H9 (cell line): ENCODE results near the gene PIRT. TPM values are rescaled to one million over a fixed set of nuclear protein-coding genes. Genes with fewer than 3 reads are reported as not detected.

Experiments
- DNase-seq: peaks from one replicate; pipeline ENCODE4 v3.0.0-alpha.2; 2017
- H2AFZ ChIP-seq: one replicate; pipeline ENCODE4 v1.6.1; 2013; ENCODE audit warnings: mild to moderate bottlenecking, low read length, control low read depth, moderate library complexity
- H2AK5ac ChIP-seq: 2 replicates; pipeline ENCODE4 v1.6.1; 2013; ENCODE audit warnings: low read length, control low read depth, mixed read lengths; ENCODE audit not compliant: insufficient read length
- H2BK120ac ChIP-seq: one replicate; pipeline ENCODE4 v1.6.1; 2013; ENCODE audit warnings: low read depth, mild to moderate bottlenecking, low read length, control low read depth, inconsistent platforms; ENCODE audit not compliant: poor library complexity, severe bottlenecking
- H2BK12ac ChIP-seq: 2 replicates; pipeline ENCODE4 v1.6.1; 2013; ENCODE audit warnings: low read length, control low read depth, mixed read lengths, low read depth; ENCODE audit not compliant: insufficient read length
- H2BK15ac ChIP-seq: 2 replicates; pipeline ENCODE4 v1.6.1; 2013; ENCODE audit warnings: low read depth, low read length, control low read depth
- H2BK20ac ChIP-seq: one replicate; pipeline ENCODE4 v1.6.1; 2013; ENCODE audit warnings: low read depth, mild to moderate bottlenecking, low read length, control low read depth, inconsistent platforms; ENCODE audit not compliant: poor library complexity, severe bottlenecking
- H2BK5ac ChIP-seq: 2 replicates; pipeline ENCODE4 v1.6.1; 2013; ENCODE audit warnings: low read length, control low read depth, mixed read lengths; ENCODE audit not compliant: insufficient read length
- H3K14ac ChIP-seq: 2 replicates; pipeline ENCODE4 v1.6.1; 2013; ENCODE audit warnings: low read length, control low read depth; ENCODE audit not compliant: insufficient read depth
- H3K18ac ChIP-seq: 2 replicates; pipeline ENCODE4 v1.6.1; 2013; ENCODE audit warnings: low read depth, mild to moderate bottlenecking, mixed read lengths, low read length, control low read depth; ENCODE audit not compliant: insufficient read length
- H3K23ac ChIP-seq: 2 replicates; pipeline ENCODE4 v1.6.1; 2013; ENCODE audit warnings: low read length, control low read depth, mixed read lengths, low read depth; ENCODE audit not compliant: insufficient read length
- H3K23me2 ChIP-seq: 2 replicates; pipeline ENCODE4 v1.6.1; 2013; ENCODE audit warnings: low read depth, mild to moderate bottlenecking, mixed read lengths, low read length, control low read depth; ENCODE audit not compliant: insufficient read length, poor library complexity, severe bottlenecking
- H3K27ac ChIP-seq: 2 replicates; pipeline ENCODE4 v1.5.1; 2013; ENCODE audit warnings: low read length, control low read depth, mixed read lengths, low read depth; ENCODE audit not compliant: insufficient read length
- H3K27me3 ChIP-seq: 2 replicates; pipeline ENCODE4 v1.6.1; 2013; ENCODE audit warnings: low read length, control low read depth, inconsistent platforms; ENCODE audit not compliant: insufficient read depth
- H3K4ac ChIP-seq: 2 replicates; pipeline ENCODE4 v1.6.1; 2013; ENCODE audit warnings: low read depth, mild to moderate bottlenecking, control low read depth, inconsistent platforms, low read length, moderate library complexity
- H3K4me1 ChIP-seq: 2 replicates; pipeline ENCODE4 v1.6.1; 2013; ENCODE audit warnings: low read length, control low read depth, inconsistent platforms; ENCODE audit not compliant: insufficient read depth
- H3K4me2 ChIP-seq: 2 replicates; pipeline ENCODE4 v1.6.1; 2013; ENCODE audit warnings: low read length, control low read depth, mixed read lengths; ENCODE audit not compliant: insufficient read length, insufficient read depth
- H3K56ac ChIP-seq: 2 replicates; pipeline ENCODE4 v1.6.1; 2013; ENCODE audit warnings: low read depth, mild to moderate bottlenecking, mixed read lengths, low read length, control low read depth; ENCODE audit not compliant: insufficient read length
- H3K79me1 ChIP-seq: 2 replicates; pipeline ENCODE4 v1.6.1; 2013; ENCODE audit warnings: low read depth, mild to moderate bottlenecking, moderate library complexity, low read length, control low read depth, inconsistent platforms; ENCODE audit not compliant: insufficient read depth, poor library complexity, severe bottlenecking
- H3K79me2 ChIP-seq: 2 replicates; pipeline ENCODE4 v1.6.1; 2013; ENCODE audit warnings: low read length, control low read depth, inconsistent platforms; ENCODE audit not compliant: insufficient read depth
- H3K9ac ChIP-seq: 2 replicates; pipeline ENCODE4 v1.6.1; 2013; ENCODE audit warnings: low read length, control low read depth, mixed read lengths; ENCODE audit not compliant: insufficient read length; ENCODE audit errors: extremely low read depth
- H3K9me3 ChIP-seq: one replicate; pipeline ENCODE4 v1.6.1; 2013; ENCODE audit warnings: low read depth, low read length, inconsistent platforms; ENCODE audit not compliant: control insufficient read depth
- H3T11ph ChIP-seq: one replicate; pipeline ENCODE4 v1.6.1; 2013; ENCODE audit warnings: mild to moderate bottlenecking, low read length, control low read depth, inconsistent platforms
- H4K20me1 ChIP-seq: one replicate; pipeline ENCODE4 v1.6.1; 2013; ENCODE audit not compliant: control insufficient read depth, insufficient read length, insufficient read depth
- H4K5ac ChIP-seq: 2 replicates; pipeline ENCODE4 v1.6.1; 2013; ENCODE audit warnings: low read depth, mild to moderate bottlenecking, mixed read lengths, low read length, control low read depth; ENCODE audit not compliant: insufficient read length
- H4K8ac ChIP-seq: replicated peaks from 2 replicates; pipeline ENCODE4 v1.6.1; 2013; ENCODE audit warnings: low read length, control low read depth, mixed read lengths, low read depth; ENCODE audit not compliant: insufficient read length
- H4K91ac ChIP-seq: 2 replicates; pipeline ENCODE4 v1.6.1; 2013; ENCODE audit warnings: low read depth, mild to moderate bottlenecking, moderate library complexity, mixed read lengths, low read length, control low read depth; ENCODE audit not compliant: insufficient read length
- H3K27ac Mint-ChIP-seq, 3 experiments: 2 replicates in 2 of 3; 3 replicates in 1 of 3; pipeline ENCODE4 v1.8.0; 2020 to 2021; ENCODE audit warnings: mixed read lengths in 3 of 3, mild to moderate bottlenecking in 1 of 3, moderate library complexity in 1 of 3
- H3K27me3 Mint-ChIP-seq: 2 replicates; pipeline ENCODE4 v1.8.0; 2021; ENCODE audit warnings: low read depth, mild to moderate bottlenecking, moderate library complexity, mixed read lengths
- H3K36me3 Mint-ChIP-seq, 3 experiments: 2 replicates in 2 of 3; 3 replicates in 1 of 3; pipeline ENCODE4 v1.8.0; 2020 to 2021; ENCODE audit warnings: low read depth in 3 of 3, mixed read lengths in 3 of 3; ENCODE audit not compliant: insufficient read depth in 1 of 3
- H3K4me1 Mint-ChIP-seq, 2 experiments: 2 replicates each; pipeline ENCODE4 v1.8.0; 2020; ENCODE audit warnings: mixed read lengths in 2 of 2
- H3K4me3 Mint-ChIP-seq, 2 experiments: 2 replicates in 1 of 2; 3 replicates in 1 of 2; pipeline ENCODE4 v1.8.0; 2020 to 2021; ENCODE audit warnings: mild to moderate bottlenecking in 2 of 2, mixed read lengths in 2 of 2, moderate library complexity in 1 of 2
- H3K9me3 Mint-ChIP-seq, 2 experiments: 2 replicates in 1 of 2; 3 replicates in 1 of 2; pipeline ENCODE4 v1.8.0; 2020; ENCODE audit warnings: mild to moderate bottlenecking in 2 of 2, mixed read lengths in 2 of 2, moderate library complexity in 1 of 2
- CTCF ChIP-seq: fragments of 200-600 bp; sonication (generic); conservative IDR thresholded peaks from 3 replicates; pipeline ENCODE4 v1.8.0; 2021; ENCODE audit warnings: antibody characterized with exemption, mild to moderate bottlenecking
- WGBS: extraction: QIAGEN DNeasy Blood & Tissue Kit; methylation state at CpG from one replicate; pipeline ENCODE4 v1.1.7; 2013; ENCODE audit warnings: missing lambda C conversion rate, low lambda C conversion rate, mixed read lengths; ENCODE audit not compliant: insufficient read length; ENCODE audit errors: extremely low coverage; 5-methylcytosine and 5-hydroxymethylcytosine counted together
- total RNA-seq: library from RNA; stranded (reverse); gene quantifications from 2 replicates; pipeline ENCODE4 v1.2.1, GENCODE V29; 2021

PIRT gene
- total RNA-seq, 1 experiment from 2014 or later: not detected

DNA sequence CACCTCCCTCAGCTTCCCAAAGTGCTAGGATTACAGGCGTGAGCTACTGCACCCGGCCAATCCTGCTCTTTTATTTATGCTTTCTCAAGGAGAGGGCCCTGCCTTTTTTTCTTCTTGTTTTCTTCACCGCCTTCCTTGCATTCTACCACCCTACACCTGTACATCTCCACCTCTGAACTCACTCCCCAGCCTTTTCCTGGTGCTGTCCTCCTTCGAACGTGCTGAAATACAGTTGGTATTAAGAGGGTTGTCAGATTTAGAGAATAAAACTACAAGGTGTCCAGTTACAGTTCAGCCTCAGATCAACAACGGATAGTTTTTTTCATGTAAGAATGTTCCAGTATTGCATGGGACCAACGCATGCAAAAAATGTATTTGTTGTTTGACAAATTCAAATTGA, 1.7 kb downstream of the PIRT start:
- no peaks in the 10 kb centered on the region for H3K23me2 ChIP-seq
- no peaks in the 10 kb centered on the region for H3K79me2 ChIP-seq
- H4K8ac ChIP-seq: no peak overlapping the region
- no peaks in the 10 kb centered on the region for H4K20me1 ChIP-seq
- H2BK12ac ChIP-seq: no peak overlapping the region
- no peak overlapping the region for H3K4ac ChIP-seq
- H2AK5ac ChIP-seq: no peak overlapping the region
- Mint-ChIP-seq H3K4me3 (no peak overlapping the region), H3K27ac (no peak overlapping the region), H3K27me3 (no peaks in the 10 kb centered on the region; the same call in 1 of the 2 replicates), H3K36me3 (no peaks in the 10 kb centered on the region), H3K4me1 (peaks cover 14 to 19% of the 10 kb centered on the region in 2 experiments), H3K9me3 (no peaks in the 10 kb centered on the region)
- DNase-seq: no peak
- H3K27me3 ChIP-seq: no peaks in the 10 kb centered on the region
- H3K9me3 ChIP-seq: no peaks in the 10 kb centered on the region
- no peak overlapping the region for H4K91ac ChIP-seq
- no peak overlapping the region for H3K56ac ChIP-seq
- no peak overlapping the region for H3K18ac ChIP-seq
- H3K4me2 ChIP-seq: no peak overlapping the region
- no peak for TF ChIP-seq CTCF
- H2BK20ac ChIP-seq: no peak overlapping the region
- no peaks in the 10 kb centered on the region for H3K79me1 ChIP-seq
- no peak overlapping the region for H3K9ac ChIP-seq
- no peak overlapping the region for H2BK15ac ChIP-seq
- no peak overlapping the region for H3K14ac ChIP-seq
- no peak overlapping the region for H2AFZ ChIP-seq
- H3K23ac ChIP-seq: no peak overlapping the region
- no peak overlapping the region for H2BK5ac ChIP-seq
- peaks cover 2% of the 10 kb centered on the region; the same call in 1 of the 2 replicates for H3K4me1 ChIP-seq
- H3K27ac ChIP-seq: no peak overlapping the region
- H2BK120ac ChIP-seq: no peak overlapping the region
- WGBS: no CpG with 5 or more reads among the region's 7 CpGs
- no peak overlapping the region for H4K5ac ChIP-seq
- H3T11ph ChIP-seq: no peak overlapping the region
